Naive thymus-derived CD8-positive, alpha-beta T cell (primary cell): ENCODE results near the gene COPB1. TPM values are rescaled to one million over a fixed set of nuclear protein-coding genes. Genes with fewer than 3 reads are reported as not detected.

ENCODE experiments used
- polyA plus RNA-seq, 3 donors: library from polyadenylated mRNA; unstranded; fragments of 300-500 nt; fragmentation: Illumina TruSeq; gene quantifications; one replicate each; pipeline ENCODE4 v1.2.3, GENCODE V29; 2021
- total RNA-seq, 8 experiments: library from RNA in 2 of 8; stranded (reverse) in 2 of 8; gene quantifications; one replicate each; pipeline ENCODE4 v1.2.3 and lab custom pipeline; 2021 to 2026

COPB1 gene
- total and polyA plus RNA-seq, 5 experiments from 2014 or later: 46.6 to 79.6 (median 67.7) TPM

Other genes with a start within 250 kb of the COPB1 start
- 10 to 100 TPM; 16.0 to 16.2 TPM for gene RRAS2, start 140.6 kb downstream of the COPB1 start, total RNA-seq
- 10 to 100 TPM in 2 of 3 donors, 1 to 10 TPM in 1; 6.1 to 19.0 (median 10.0) TPM for gene RRAS2, start 140.6 kb downstream of the COPB1 start, polyA plus RNA-seq
- 100 to 1,000 TPM; 150 to 152 TPM for gene PSMA1, start 20.6 kb upstream of the COPB1 start, total RNA-seq
- gene PSMA1, start 20.6 kb upstream of the COPB1 start, polyA plus RNA-seq: 100 to 1,000 TPM; 154 to 159 (median 156) TPM
- 100 to 1,000 TPM; 228 to 240 TPM for gene PDE3B, start 144.0 kb upstream of the COPB1 start, total RNA-seq
- gene PDE3B, start 144.0 kb upstream of the COPB1 start, polyA plus RNA-seq: 100 to 1,000 TPM in 1 of 3 donors, 10 to 100 TPM in 2; 59.2 to 127 (median 74.8) TPM